HG03439 (cell line): ENCODE measurements around the gene TTLL7.

ENCODE experiments used
- ATAC-seq: cut with Tn5 transposase; IDR thresholded peaks from one replicate; pipeline ENCODE4 v1.9.1; 2021; ENCODE audit warnings: mild to moderate bottlenecking, moderate library complexity; ENCODE audit not compliant: unreplicated experiment

The TTLL7 gene

GRCh38 chr1:83828456-83828855, 170.5 kb downstream of the TTLL7 start:
- ATAC-seq = no peak

- no peak for ATAC-seq
Observed at GRCh38 chr1:83827741-83828140, 171.2 kb downstream of the TTLL7 start.

GRCh38 chr1:83822208-83822607, 176.7 kb downstream of the TTLL7 start:
- ATAC-seq = no peak

- no peak for ATAC-seq
Observed at GRCh38 chr1:83819436-83819835, 179.5 kb downstream of the TTLL7 start.

- ATAC-seq = no peak
Observed at GRCh38 chr1:83818916-83819315, 180.0 kb downstream of the TTLL7 start.

GRCh38 chr1:83816836-83817235, 182.1 kb downstream of the TTLL7 start:
- no peak for ATAC-seq

GRCh38 chr1:83815330-83815729, 183.6 kb downstream of the TTLL7 start:
- ATAC-seq = no peak
